ENCODE data around the gene IMPG1.

- TF ChIP-seq, protein P1, sequence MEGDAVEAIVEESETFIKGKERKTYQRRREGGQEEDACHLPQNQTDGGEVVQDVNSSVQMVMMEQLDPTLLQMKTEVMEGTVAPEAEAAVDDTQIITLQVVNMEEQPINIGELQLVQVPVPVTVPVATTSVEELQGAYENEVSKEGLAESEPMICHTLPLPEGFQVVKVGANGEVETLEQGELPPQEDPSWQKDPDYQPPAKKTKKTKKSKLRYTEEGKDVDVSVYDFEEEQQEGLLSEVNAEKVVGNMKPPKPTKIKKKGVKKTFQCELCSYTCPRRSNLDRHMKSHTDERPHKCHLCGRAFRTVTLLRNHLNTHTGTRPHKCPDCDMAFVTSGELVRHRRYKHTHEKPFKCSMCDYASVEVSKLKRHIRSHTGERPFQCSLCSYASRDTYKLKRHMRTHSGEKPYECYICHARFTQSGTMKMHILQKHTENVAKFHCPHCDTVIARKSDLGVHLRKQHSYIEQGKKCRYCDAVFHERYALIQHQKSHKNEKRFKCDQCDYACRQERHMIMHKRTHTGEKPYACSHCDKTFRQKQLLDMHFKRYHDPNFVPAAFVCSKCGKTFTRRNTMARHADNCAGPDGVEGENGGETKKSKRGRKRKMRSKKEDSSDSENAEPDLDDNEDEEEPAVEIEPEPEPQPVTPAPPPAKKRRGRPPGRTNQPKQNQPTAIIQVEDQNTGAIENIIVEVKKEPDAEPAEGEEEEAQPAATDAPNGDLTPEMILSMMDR (IDR thresholded peaks at IDR 0.05), result no peak
- TF ChIP-seq EZH2 (IDR thresholded peaks at IDR 0.05; ENCODE audit: borderline replicate concordance, insufficient read depth, low read depth, low read length, poor library complexity, severe bottlenecking), result no peak
Measured at GRCh38 chr6:76120302-76120701, 47.8 kb upstream of the IMPG1 start.
